Measurements from ENCODE around the gene STEAP3. TPM values are rescaled to one million over a fixed set of nuclear protein-coding genes. Genes with fewer than 3 reads are reported as not detected.

Gene STEAP3
- polyA plus RNA-seq, 2 of the 4 experiments (the other 2 are of a cell fraction): 23.5 to 30.2 TPM

DNA sequence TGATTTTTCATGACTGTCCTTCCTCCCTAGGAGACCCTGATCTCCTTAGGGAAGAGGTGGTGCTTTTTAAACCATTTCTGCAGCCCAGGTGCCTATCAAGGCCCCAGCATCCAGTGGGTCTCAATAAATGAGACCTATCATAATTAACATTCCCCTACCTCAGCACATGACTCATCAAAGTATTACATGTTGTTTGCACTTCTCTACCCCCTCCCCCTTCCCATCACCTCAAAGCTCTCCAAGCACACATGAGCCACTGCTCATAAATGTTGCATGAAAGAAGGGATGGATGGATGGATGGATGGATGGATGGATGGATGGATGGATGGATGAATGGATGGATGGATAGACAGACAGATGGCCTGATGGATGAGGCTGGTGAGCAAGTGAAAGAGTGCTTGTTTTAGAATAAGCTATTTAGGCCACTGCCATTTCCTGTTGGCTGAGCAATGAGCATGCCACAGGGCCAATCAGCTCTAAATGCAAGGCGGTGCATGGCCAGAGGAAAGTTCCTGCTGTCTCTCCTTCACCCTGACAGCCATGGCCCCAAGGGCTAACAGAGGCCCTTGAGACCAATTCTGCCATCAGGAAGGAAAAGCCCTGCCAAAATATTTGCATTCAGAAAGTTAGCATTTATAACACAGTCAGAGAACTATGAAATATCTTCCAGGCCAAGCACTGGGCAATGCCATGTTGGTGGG, 20.9 kb upstream of the STEAP3 start:
- ChIA-PET CTCF (interaction anchor here (1.3 to 1.7 kb wide), 3 partner anchors 9 to 88 kb away, joined by 3 to 6 read pairs (median 5); no protein-coding TSS in a partner anchor), POLR2A (no interaction called here)
- FAIRE-seq: no peak
- no peak overlapping the region for H3K27ac ChIP-seq
- TF ChIP-seq, protein P1, sequence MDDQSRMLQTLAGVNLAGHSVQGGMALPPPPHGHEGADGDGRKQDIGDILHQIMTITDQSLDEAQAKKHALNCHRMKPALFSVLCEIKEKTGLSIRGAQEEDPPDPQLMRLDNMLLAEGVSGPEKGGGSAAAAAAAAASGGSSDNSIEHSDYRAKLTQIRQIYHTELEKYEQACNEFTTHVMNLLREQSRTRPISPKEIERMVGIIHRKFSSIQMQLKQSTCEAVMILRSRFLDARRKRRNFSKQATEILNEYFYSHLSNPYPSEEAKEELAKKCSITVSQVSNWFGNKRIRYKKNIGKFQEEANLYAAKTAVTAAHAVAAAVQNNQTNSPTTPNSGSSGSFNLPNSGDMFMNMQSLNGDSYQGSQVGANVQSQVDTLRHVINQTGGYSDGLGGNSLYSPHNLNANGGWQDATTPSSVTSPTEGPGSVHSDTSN (IDR thresholded peaks at IDR 0.05): no peak
- TF ChIP-seq MAZ (IDR thresholded peaks at IDR 0.05; ENCODE audit: borderline replicate concordance, low read depth, low read length) (no peak), ZSCAN20 (CRISPR knock-in tag; IDR thresholded peaks at IDR 0.05) (no peak), CHD2 (IDR thresholded peaks at IDR 0.05; ENCODE audit: low read length, partially characterized antibody) (no peak), HEYL (CRISPR knock-in tag; IDR thresholded peaks at IDR 0.05) (no peak), HDAC2 (IDR thresholded peaks at IDR 0.05) (no peak), POLR2A (IDR thresholded peaks at IDR 0.05; ENCODE audit: low read length) (no peak), ZC3H11A (IDR thresholded peaks at IDR 0.05) (no peak), BHLHE40 (IDR thresholded peaks at IDR 0.05; ENCODE audit: low read depth, low read length) (no peak), CBX8 (IDR thresholded peaks at IDR 0.05) (no peak), ESRRA (IDR thresholded peaks at IDR 0.05; ENCODE audit: borderline replicate concordance, low read length) (no peak), NPAS2 (CRISPR knock-in tag; IDR thresholded peaks at IDR 0.05; ENCODE audit: borderline replicate concordance) (no peak), HOXA7 (CRISPR knock-in tag; IDR thresholded peaks at IDR 0.05) (no peak), EP300 (IDR thresholded peaks at IDR 0.05) (no peak)
- TF ChIP-seq, protein P2, sequence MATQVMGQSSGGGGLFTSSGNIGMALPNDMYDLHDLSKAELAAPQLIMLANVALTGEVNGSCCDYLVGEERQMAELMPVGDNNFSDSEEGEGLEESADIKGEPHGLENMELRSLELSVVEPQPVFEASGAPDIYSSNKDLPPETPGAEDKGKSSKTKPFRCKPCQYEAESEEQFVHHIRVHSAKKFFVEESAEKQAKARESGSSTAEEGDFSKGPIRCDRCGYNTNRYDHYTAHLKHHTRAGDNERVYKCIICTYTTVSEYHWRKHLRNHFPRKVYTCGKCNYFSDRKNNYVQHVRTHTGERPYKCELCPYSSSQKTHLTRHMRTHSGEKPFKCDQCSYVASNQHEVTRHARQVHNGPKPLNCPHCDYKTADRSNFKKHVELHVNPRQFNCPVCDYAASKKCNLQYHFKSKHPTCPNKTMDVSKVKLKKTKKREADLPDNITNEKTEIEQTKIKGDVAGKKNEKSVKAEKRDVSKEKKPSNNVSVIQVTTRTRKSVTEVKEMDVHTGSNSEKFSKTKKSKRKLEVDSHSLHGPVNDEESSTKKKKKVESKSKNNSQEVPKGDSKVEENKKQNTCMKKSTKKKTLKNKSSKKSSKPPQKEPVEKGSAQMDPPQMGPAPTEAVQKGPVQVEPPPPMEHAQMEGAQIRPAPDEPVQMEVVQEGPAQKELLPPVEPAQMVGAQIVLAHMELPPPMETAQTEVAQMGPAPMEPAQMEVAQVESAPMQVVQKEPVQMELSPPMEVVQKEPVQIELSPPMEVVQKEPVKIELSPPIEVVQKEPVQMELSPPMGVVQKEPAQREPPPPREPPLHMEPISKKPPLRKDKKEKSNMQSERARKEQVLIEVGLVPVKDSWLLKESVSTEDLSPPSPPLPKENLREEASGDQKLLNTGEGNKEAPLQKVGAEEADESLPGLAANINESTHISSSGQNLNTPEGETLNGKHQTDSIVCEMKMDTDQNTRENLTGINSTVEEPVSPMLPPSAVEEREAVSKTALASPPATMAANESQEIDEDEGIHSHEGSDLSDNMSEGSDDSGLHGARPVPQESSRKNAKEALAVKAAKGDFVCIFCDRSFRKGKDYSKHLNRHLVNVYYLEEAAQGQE (IDR thresholded peaks at IDR 0.05): no peak
- TF ChIP-seq, protein P3, sequence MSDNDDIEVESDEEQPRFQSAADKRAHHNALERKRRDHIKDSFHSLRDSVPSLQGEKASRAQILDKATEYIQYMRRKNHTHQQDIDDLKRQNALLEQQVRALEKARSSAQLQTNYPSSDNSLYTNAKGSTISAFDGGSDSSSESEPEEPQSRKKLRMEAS (IDR thresholded peaks at IDR 0.05): no peak
- TF ChIP-seq, protein P4, sequence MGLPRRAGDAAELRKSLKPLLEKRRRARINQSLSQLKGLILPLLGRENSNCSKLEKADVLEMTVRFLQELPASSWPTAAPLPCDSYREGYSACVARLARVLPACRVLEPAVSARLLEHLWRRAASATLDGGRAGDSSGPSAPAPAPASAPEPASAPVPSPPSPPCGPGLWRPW (IDR thresholded peaks at IDR 0.05): no peak
- TF ChIP-seq, protein P5, sequence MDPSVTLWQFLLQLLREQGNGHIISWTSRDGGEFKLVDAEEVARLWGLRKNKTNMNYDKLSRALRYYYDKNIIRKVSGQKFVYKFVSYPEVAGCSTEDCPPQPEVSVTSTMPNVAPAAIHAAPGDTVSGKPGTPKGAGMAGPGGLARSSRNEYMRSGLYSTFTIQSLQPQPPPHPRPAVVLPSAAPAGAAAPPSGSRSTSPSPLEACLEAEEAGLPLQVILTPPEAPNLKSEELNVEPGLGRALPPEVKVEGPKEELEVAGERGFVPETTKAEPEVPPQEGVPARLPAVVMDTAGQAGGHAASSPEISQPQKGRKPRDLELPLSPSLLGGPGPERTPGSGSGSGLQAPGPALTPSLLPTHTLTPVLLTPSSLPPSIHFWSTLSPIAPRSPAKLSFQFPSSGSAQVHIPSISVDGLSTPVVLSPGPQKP (IDR thresholded peaks at IDR 0.05; ENCODE audit: low read depth, low read length): no peak
- TF ChIP-seq, protein P6, sequence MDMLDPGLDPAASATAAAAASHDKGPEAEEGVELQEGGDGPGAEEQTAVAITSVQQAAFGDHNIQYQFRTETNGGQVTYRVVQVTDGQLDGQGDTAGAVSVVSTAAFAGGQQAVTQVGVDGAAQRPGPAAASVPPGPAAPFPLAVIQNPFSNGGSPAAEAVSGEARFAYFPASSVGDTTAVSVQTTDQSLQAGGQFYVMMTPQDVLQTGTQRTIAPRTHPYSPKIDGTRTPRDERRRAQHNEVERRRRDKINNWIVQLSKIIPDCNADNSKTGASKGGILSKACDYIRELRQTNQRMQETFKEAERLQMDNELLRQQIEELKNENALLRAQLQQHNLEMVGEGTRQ (IDR thresholded peaks at IDR 0.05): no peak
- no peak overlapping the region for H3K4me2 ChIP-seq
- H3K4me1 ChIP-seq: no peaks in the 10 kb centered on the region
- no peak overlapping the region for H3K4me3 ChIP-seq
- H3K9me3 ChIP-seq: no peaks in the 10 kb centered on the region
- DNase-seq (ENCODE audit: low read depth in 1 of 2, low spot score in 1 of 2): no peak
- ATAC-seq: no peak
- 73% methylated on average over 1 of the region's 1 CpG for WGBS (ENCODE audit: missing lambda C conversion rate)

DNA sequence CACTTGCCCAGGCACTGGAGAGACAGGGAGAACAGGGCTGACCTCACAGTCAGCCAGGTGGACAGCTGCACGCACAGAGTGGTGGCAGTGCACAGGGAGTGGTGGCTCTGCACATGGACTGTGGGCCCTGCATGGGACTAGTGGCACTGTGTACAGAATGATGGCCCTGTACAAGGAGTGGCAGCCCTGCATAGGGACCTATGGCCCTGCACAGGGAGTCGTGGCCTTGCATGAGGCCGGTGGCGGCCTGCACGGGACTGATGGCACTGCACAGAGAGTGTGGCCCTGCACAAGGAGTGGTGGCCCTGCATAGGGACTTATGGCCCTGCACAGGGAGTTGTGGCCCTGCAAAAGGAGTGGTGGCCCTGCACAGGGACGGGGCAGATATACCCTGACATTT, 19.1 kb upstream of the STEAP3 start:
- DNase-seq (ENCODE audit: low read depth in 1 of 2, low spot score in 1 of 2) (no peak), ATAC-seq (no peak), FAIRE-seq (no peak)
- CTCF ChIA-PET: interaction anchor here (0.6 kb wide), 1 partner anchor 15 kb away, joined by 3 read pairs; no protein-coding TSS in a partner anchor
- H3K27ac ChIP-seq: no peak overlapping the region
- no peaks in the 10 kb centered on the region for H3K9me3 ChIP-seq
- H3K4me1 ChIP-seq: peaks cover 10% of the 10 kb centered on the region; the same call in 2 of the 3 replicates
- H3K4me2 ChIP-seq: no peak overlapping the region
- TF ChIP-seq, protein P7, sequence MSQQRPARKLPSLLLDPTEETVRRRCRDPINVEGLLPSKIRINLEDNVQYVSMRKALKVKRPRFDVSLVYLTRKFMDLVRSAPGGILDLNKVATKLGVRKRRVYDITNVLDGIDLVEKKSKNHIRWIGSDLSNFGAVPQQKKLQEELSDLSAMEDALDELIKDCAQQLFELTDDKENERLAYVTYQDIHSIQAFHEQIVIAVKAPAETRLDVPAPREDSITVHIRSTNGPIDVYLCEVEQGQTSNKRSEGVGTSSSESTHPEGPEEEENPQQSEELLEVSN (IDR thresholded peaks at IDR 0.05; ENCODE audit: borderline replicate concordance, low read depth): no peak
- TF ChIP-seq, protein P4 (IDR thresholded peaks at IDR 0.05): no peak
- TF ChIP-seq HDAC2 (IDR thresholded peaks at IDR 0.05): no peak
- no peak for TF ChIP-seq CEBPB (IDR thresholded peaks at IDR 0.05)
- TF ChIP-seq, protein P2 (IDR thresholded peaks at IDR 0.05): no peak
- TF ChIP-seq POLR2A (IDR thresholded peaks at IDR 0.05; ENCODE audit: low read length): no peak
- TF ChIP-seq ZC3H11A (IDR thresholded peaks at IDR 0.05): no peak
- no peak for TF ChIP-seq HOXB5 (CRISPR knock-in tag; IDR thresholded peaks at IDR 0.05)
- TF ChIP-seq ESRRA (IDR thresholded peaks at IDR 0.05; ENCODE audit: borderline replicate concordance, low read length): no peak
- no peak for TF ChIP-seq BHLHE40 (IDR thresholded peaks at IDR 0.05; ENCODE audit: low read depth, low read length)
- TF ChIP-seq MYC (IDR thresholded peaks at IDR 0.05; ENCODE audit: borderline replicate concordance, low read length): no peak
- POLR2A ChIA-PET: no interaction called here
- H3K4me3 ChIP-seq: no peak overlapping the region
- WGBS (ENCODE audit: missing lambda C conversion rate): 90% methylated on average over 2 of the region's 6 CpGs

All from A549 (cell line).